Sigmoid colon (tissue), 7 donors: Measurements from ENCODE around the gene KL. TPM values are rescaled to one million over a fixed set of nuclear protein-coding genes. Genes with fewer than 3 reads are reported as not detected.

ENCODE experiments used
- DNase-seq: peaks from one replicate; pipeline ENCODE4 v3.0.0-alpha.2; 2019
- H3K27ac ChIP-seq, 4 donors: fragments of 200-600 bp; sonication (generic); one replicate each; pipeline ENCODE4 v1.5.1; 2016 to 2019; ENCODE audit warnings: mild to moderate bottlenecking in 1 of 4
- H3K27me3 ChIP-seq, 3 donors: fragments of 200-600 bp; sonication (generic); one replicate each; pipeline ENCODE4 v1.5.1; 2019; ENCODE audit warnings: mild to moderate bottlenecking in 1 of 3
- H3K36me3 ChIP-seq, 4 donors: fragments of 200-600 bp; sonication (generic); one replicate each; pipeline ENCODE4 v1.5.1; 2016 to 2019
- H3K4me1 ChIP-seq, 4 donors: fragments of 200-600 bp; sonication (generic); one replicate each; pipeline ENCODE4 v1.5.1; 2017 to 2019
- H3K4me3 ChIP-seq, 4 donors: fragments of 200-600 bp; sonication (generic); one replicate each; pipeline ENCODE4 v1.5.1; 2017 to 2019; ENCODE audit warnings: mild to moderate bottlenecking in 2 of 4, moderate library complexity in 1 of 4
- H3K9me3 ChIP-seq, 4 donors: fragments of 200-600 bp in 3 of 4; sonication (generic) in 3 of 4; one replicate each; pipeline versions ENCODE4 v1.5.1 to v1.6.1; 2013 to 2019
- CTCF ChIP-seq, 4 experiments: fragments of 450-650 bp in 3 of 4; fragments of 200-600 bp in 1 of 4; IDR thresholded peaks; one replicate each; pipeline ENCODE4 v1.5.1; 2016 to 2019; ENCODE audit warnings: antibody characterized with exemption in 4 of 4, mild to moderate bottlenecking in 3 of 4, moderate library complexity in 2 of 4
- EP300 ChIP-seq, 4 donors: sonication (generic); formaldehyde crosslinking; IDR thresholded peaks; one replicate each; pipeline ENCODE4 v1.6.1; 2017; ENCODE audit warnings: antibody characterized with exemption in 4 of 4
- POLR2A ChIP-seq, 2 donors: fragments of 450-650 bp; IDR thresholded peaks; one replicate each; pipeline ENCODE4 v1.6.1; 2016; ENCODE audit warnings: antibody characterized with exemption in 2 of 2, mild to moderate bottlenecking in 2 of 2, moderate library complexity in 2 of 2
- POLR2AphosphoS5 ChIP-seq, 4 donors: sonication (generic); formaldehyde crosslinking; IDR thresholded peaks; one replicate each; pipeline ENCODE4 v1.6.1; 2017; ENCODE audit warnings: antibody characterized with exemption in 4 of 4
- WGBS, 2 donors: extraction: QIAGEN DNeasy Blood & Tissue Kit; methylation state at CpG; one replicate each; pipeline ENCODE4 v1.1.7; 2013; 5-methylcytosine and 5-hydroxymethylcytosine counted together
- intact Hi-C: fragments of 100-400 bp; cut with DNase I; formaldehyde crosslinking; loops from one replicate; pipeline ENCODE4 v1.15.1; 2023
- polyA plus RNA-seq, 3 donors: library from polyadenylated mRNA; stranded (reverse); fragments of 200-250 nt; gene quantifications; one replicate each; pipeline ENCODE4 v1.2.3, GENCODE V29; 2013
- total RNA-seq, 4 donors: library from RNA; depleted of rRNA; stranded (reverse); fragments of >200 nt; gene quantifications; one replicate each; pipeline ENCODE4 v1.1.0, GENCODE V29; 2016
- donor health status: healthy with polysubstance abuse.
- donor health status: Bipolar disorder and iron deficiency.
- donor health status: healthy.

The KL gene
- total and polyA plus RNA-seq, 7 donors = 0.23 to 6.4 (median 3.8) TPM

- Histone ChIP-seq H3K4me1 (peaks cover 0 to 7% (median 0%) of the 10 kb centered on the region in 4 donors), H3K27ac (peak overlapping the region in 3 of 4 donors; percentile 56 to 76 (median 58)), H3K9me3 (no peaks in the 10 kb centered on the region), H3K4me3 (no peak overlapping the region), H3K36me3 (no peaks in the 10 kb centered on the region), H3K27me3 (no peaks in the 10 kb centered on the region)
- WGBS, 2 donors = 55 to 79% methylated on average over 10 of the region's 10 CpGs
- intact Hi-C loops = no loop called here
- TF ChIP-seq POLR2A (IDR thresholded peaks at IDR 0.05) (no peak), POLR2AphosphoS5 (IDR thresholded peaks at IDR 0.05) (peak; percentile 42 to 83 (median 61)), CTCF (IDR thresholded peaks at IDR 0.05) (no peak), EP300 (IDR thresholded peaks at IDR 0.05) (peak in 3 of 4 donors; percentile 26 to 93 (median 68))
- DNase-seq = peak; percentile 87
These were observed 31.2 kb upstream of the KL start for GRCh38 chr13:32984857-32985626.

- TF ChIP-seq POLR2A (IDR thresholded peaks at IDR 0.05) (no peak), EP300 (IDR thresholded peaks at IDR 0.05) (no peak), CTCF (IDR thresholded peaks at IDR 0.05) (no peak), POLR2AphosphoS5 (IDR thresholded peaks at IDR 0.05) (no peak)
- Histone ChIP-seq H3K27me3 (no peaks in the 10 kb centered on the region), H3K27ac (no peak overlapping the region), H3K4me1 (peaks cover 0 to 7% (median 0%) of the 10 kb centered on the region in 4 donors), H3K9me3 (no peaks in the 10 kb centered on the region), H3K36me3 (no peaks in the 10 kb centered on the region), H3K4me3 (no peak overlapping the region)
- intact Hi-C loops = no loop called here
- WGBS, 2 donors = 92 to 96% methylated on average over 8 of the region's 8 CpGs
- DNase-seq = no peak
These were observed 29.7 kb upstream of the KL start for GRCh38 chr13:32986552-32986951.

GRCh38 chr13:32987462-32987861 lies 28.8 kb upstream of the KL start:
- TF ChIP-seq POLR2A (IDR thresholded peaks at IDR 0.05) (no peak), CTCF (IDR thresholded peaks at IDR 0.05) (no peak)
- Histone ChIP-seq H3K4me1 (peaks cover 0 to 7% (median 0%) of the 10 kb centered on the region in 4 donors), H3K36me3 (no peaks in the 10 kb centered on the region), H3K27me3 (no peaks in the 10 kb centered on the region), H3K4me3 (no peak overlapping the region), H3K9me3 (no peaks in the 10 kb centered on the region), H3K27ac (no peak overlapping the region)
- 65 to 83% methylated on average over 1 of the region's 1 CpG for WGBS, 2 donors
- DNase-seq = no peak
- intact Hi-C loops = no loop called here

GRCh38 chr13:32988608-32989289 lies 27.5 kb upstream of the KL start:
- Histone ChIP-seq H3K4me3 (no peak overlapping the region), H3K27me3 (no peaks in the 10 kb centered on the region), H3K9me3 (no peaks in the 10 kb centered on the region), H3K36me3 (no peaks in the 10 kb centered on the region), H3K4me1 (peaks cover 0 to 7% (median 0%) of the 10 kb centered on the region in 4 donors), H3K27ac (no peak overlapping the region)
- intact Hi-C loops = no loop called here
- TF ChIP-seq EP300 (IDR thresholded peaks at IDR 0.05) (no peak), POLR2AphosphoS5 (IDR thresholded peaks at IDR 0.05) (no peak), POLR2A (IDR thresholded peaks at IDR 0.05) (no peak)
- no peak for DNase-seq
- 42 to 62% methylated on average over 8 of the region's 8 CpGs for WGBS, 2 donors

- intact Hi-C loops = no loop called here
- Histone ChIP-seq H3K4me3 (no peak overlapping the region), H3K27me3 (no peaks in the 10 kb centered on the region), H3K27ac (no peak overlapping the region), H3K4me1 (peaks cover 0 to 7% (median 0%) of the 10 kb centered on the region in 4 donors), H3K9me3 (no peaks in the 10 kb centered on the region), H3K36me3 (no peaks in the 10 kb centered on the region)
- 58 to 74% methylated on average over 3 of the region's 3 CpGs for WGBS, 2 donors
- DNase-seq = no peak
- no peak for TF ChIP-seq POLR2A (IDR thresholded peaks at IDR 0.05)
These were observed 26.9 kb upstream of the KL start for GRCh38 chr13:32989290-32989667.
